Naive thymus-derived CD4-positive, alpha-beta T cell (primary cell): ENCODE data around the gene NETO2. TPM values are rescaled to one million over a fixed set of nuclear protein-coding genes. Genes with fewer than 3 reads are reported as not detected.
"Not testable (repeated sequence)": the region's sequence is repeated elsewhere in the genome, so short reads cannot be mapped to it uniquely, and the experiment has no call there.

Source experiments
- ATAC-seq: fragments of 150-1000 bp; cut with Tn5 transposase; 2 replicates; pipeline ENCODE4 v1.10.0; 2021; ENCODE audit warnings: mild to moderate bottlenecking, moderate library complexity
- CTCF ChIA-PET: fragments of 350-600 bp; sonication (Branson Sonifier 250); formaldehyde crosslinking; loops from one replicate; lab custom pipeline; 2021; ENCODE audit warnings: antibody characterized with exemption; lab: Charles Lee
- POLR2A ChIA-PET: fragments of 350-600 bp; sonication (Branson Sonifier 250); formaldehyde crosslinking; loops from one replicate; lab custom pipeline; 2021; ENCODE audit warnings: antibody characterized with exemption, inconsistent platforms; lab: Charles Lee
- DNase-seq, 9 donors: peaks; one replicate each; pipeline versions ENCODE4 v3.0.0 to v3.0.0-alpha.2; 2020 to 2022; ENCODE audit warnings: mixed read lengths in 1 of 9
- H3K27ac ChIP-seq: one replicate; pipeline ENCODE4 v1.7.0; 2013; ENCODE audit warnings: mild to moderate bottlenecking, low read depth, low read length, moderate library complexity
- H3K27me3 ChIP-seq, 2 donors: one replicate each; pipeline ENCODE4 v1.7.0; 2013; ENCODE audit warnings: low read length in 2 of 2, mild to moderate bottlenecking in 2 of 2, moderate library complexity in 2 of 2; ENCODE audit not compliant: control insufficient read depth in 2 of 2, insufficient read depth in 2 of 2
- H3K36me3 ChIP-seq, 3 experiments: 1 replicate in 2 of 3; 2 replicates in 1 of 3; pipeline ENCODE4 v1.7.0; 2013; ENCODE audit warnings: low read length in 3 of 3, mild to moderate bottlenecking in 3 of 3, moderate library complexity in 1 of 3; ENCODE audit not compliant: insufficient read depth in 3 of 3, control insufficient read depth in 2 of 3
- H3K4me1 ChIP-seq, 2 donors: one replicate each; pipeline ENCODE4 v1.7.0; 2013; ENCODE audit warnings: low read length in 2 of 2, mild to moderate bottlenecking in 2 of 2, moderate library complexity in 1 of 2; ENCODE audit not compliant: control insufficient read depth in 2 of 2, insufficient read depth in 2 of 2
- H3K4me3 ChIP-seq: 2 replicates; pipeline ENCODE4 v1.7.0; 2013; ENCODE audit warnings: mild to moderate bottlenecking, low read length
- H3K9me3 ChIP-seq, 3 experiments: 1 replicate in 2 of 3; 2 replicates in 1 of 3; pipeline ENCODE4 v1.7.0; 2013; ENCODE audit warnings: low read length in 3 of 3; ENCODE audit not compliant: control insufficient read depth in 2 of 3
- H3K27ac Mint-ChIP-seq, 9 donors: one replicate each; pipeline ENCODE4 v1.8.0; 2020 to 2022; ENCODE audit warnings: mixed read lengths in 9 of 9, mild to moderate bottlenecking in 8 of 9, moderate library complexity in 5 of 9, inconsistent platforms in 2 of 9
- H3K27me3 Mint-ChIP-seq, 5 donors: one replicate each; pipeline ENCODE4 v1.8.0; 2021 to 2022; ENCODE audit warnings: mixed read lengths in 5 of 5, mild to moderate bottlenecking in 1 of 5
- H3K36me3 Mint-ChIP-seq, 5 donors: one replicate each; pipeline ENCODE4 v1.8.0; 2020 to 2022; ENCODE audit warnings: mixed read lengths in 5 of 5, mild to moderate bottlenecking in 3 of 5, inconsistent platforms in 1 of 5
- H3K4me1 Mint-ChIP-seq, 7 donors: one replicate each; pipeline ENCODE4 v1.8.0; 2020 to 2022; ENCODE audit warnings: mixed read lengths in 7 of 7, mild to moderate bottlenecking in 3 of 7, inconsistent platforms in 1 of 7
- H3K4me3 Mint-ChIP-seq, 10 donors: one replicate each; pipeline ENCODE4 v1.8.0; 2020 to 2022; ENCODE audit warnings: mild to moderate bottlenecking in 10 of 10, mixed read lengths in 10 of 10, moderate library complexity in 6 of 10, inconsistent platforms in 2 of 10
- H3K9me3 Mint-ChIP-seq, 11 donors: one replicate each; pipeline ENCODE4 v1.8.0; 2020 to 2022; ENCODE audit warnings: mixed read lengths in 11 of 11, mild to moderate bottlenecking in 4 of 11, inconsistent platforms in 1 of 11, moderate library complexity in 1 of 11
- intact Hi-C, 2 donors: fragments of 100-400 bp; cut with micrococcal nuclease; formaldehyde crosslinking; loops; one replicate each; pipeline ENCODE4 v1.15.1; 2023
- polyA plus RNA-seq, 2 donors: library from polyadenylated mRNA; unstranded; fragments of 300-500 nt; fragmentation: Illumina TruSeq; gene quantifications; one replicate each; pipeline ENCODE4 v1.2.3, GENCODE V29; 2021
- total RNA-seq, 6 experiments: library from RNA in 5 of 6; stranded (reverse) in 5 of 6; gene quantifications; 1 replicate in 5 of 6; 2 replicates in 1 of 6; pipeline ENCODE4 v1.2.3 and lab custom pipeline; 2021 to 2026

NETO2 gene
- total and polyA plus RNA-seq, 7 experiments from 2014 or later = 0.25 to 8.1 (median 0.38) TPM; not detected in 1

DNA sequence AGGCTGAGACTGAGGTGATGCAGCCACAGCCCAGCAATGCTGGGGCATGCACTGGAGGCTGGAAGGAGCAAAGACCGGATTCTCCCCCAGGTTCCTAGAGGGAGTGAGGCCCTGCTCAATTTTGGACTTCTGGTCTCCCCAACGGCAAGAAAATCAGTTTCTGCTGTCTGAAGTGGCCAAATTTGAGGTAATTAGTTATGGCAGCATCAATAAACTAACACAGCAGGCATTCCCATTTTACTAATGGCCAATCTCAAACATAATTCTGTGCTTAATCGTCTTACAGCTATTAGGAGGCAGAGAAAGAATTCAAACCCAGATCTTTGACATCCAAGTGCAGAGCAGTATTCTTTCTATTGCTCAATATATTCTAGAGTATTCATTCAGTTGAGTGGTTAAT is 16.2 kb downstream of the NETO2 start:
- DNase-seq = no peak
- no peaks in the 10 kb centered on the region for H3K4me1 ChIP-seq
- H3K27me3 ChIP-seq = no peaks in the 10 kb centered on the region
- no peak overlapping the region for H3K4me3 Mint-ChIP-seq
- peaks cover 0 to 4% (median 0%) of the 10 kb centered on the region in 7 donors for H3K4me1 Mint-ChIP-seq
- H3K9me3 ChIP-seq = no peaks in the 10 kb centered on the region
- no peaks in the 10 kb centered on the region for H3K36me3 ChIP-seq
- ATAC-seq = no peak
- H3K27ac ChIP-seq = no peak overlapping the region
- peaks cover 0 to 20% (median 15%) of the 10 kb centered on the region in 5 donors for H3K27me3 Mint-ChIP-seq
- H3K27ac Mint-ChIP-seq = no peak overlapping the region
- H3K4me3 ChIP-seq = no peak overlapping the region
- H3K9me3 Mint-ChIP-seq = no peaks in the 10 kb centered on the region
- POLR2A ChIA-PET = no interaction called here
- H3K36me3 Mint-ChIP-seq = peaks cover 0 to 8% (median 0%) of the 10 kb centered on the region in 5 donors
- intact Hi-C loops = no loop called here
- CTCF ChIA-PET = interaction anchor here (1.3 kb wide), 1 partner anchor 14 kb away, joined by 5 read pairs; no protein-coding TSS in a partner anchor

DNA sequence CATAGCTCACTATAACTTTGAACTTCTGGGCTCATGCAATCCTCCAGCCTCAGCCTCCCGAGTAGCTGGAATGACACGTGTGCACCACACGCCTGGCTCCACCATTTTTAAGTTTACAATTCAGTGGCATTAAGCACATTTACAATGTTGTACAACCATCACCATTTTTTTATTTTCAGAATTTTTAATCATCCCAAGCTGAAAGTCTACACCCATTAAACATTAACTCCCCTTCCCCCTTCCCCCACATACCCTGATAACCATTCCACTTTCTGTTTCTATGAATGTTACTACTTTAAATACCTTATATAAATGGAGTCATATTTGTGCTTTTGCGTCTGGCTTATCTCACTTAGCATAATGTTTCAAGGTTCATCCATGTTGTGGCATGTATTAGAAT is 18.0 kb downstream of the NETO2 start:
- intact Hi-C loops = no loop called here
- Mint-ChIP-seq H3K4me3 (no peak overlapping the region), H3K27ac (no peak overlapping the region), H3K9me3 (no peaks in the 10 kb centered on the region), H3K4me1 (peaks cover 0 to 4% (median 0%) of the 10 kb centered on the region in 7 donors), H3K27me3 (peaks cover 0 to 24% (median 20%) of the 10 kb centered on the region in 5 donors), H3K36me3 (peaks cover 0 to 8% (median 0%) of the 10 kb centered on the region in 5 donors)
- ChIA-PET CTCF (no interaction called here), POLR2A (no interaction called here)
- Histone ChIP-seq H3K9me3 (no peaks in the 10 kb centered on the region), H3K27me3 (no peaks in the 10 kb centered on the region), H3K4me1 (no peaks in the 10 kb centered on the region), H3K4me3 (no peak overlapping the region), H3K36me3 (no peaks in the 10 kb centered on the region), H3K27ac (no peak overlapping the region)
- DNase-seq (no peak), ATAC-seq (no peak)

DNA sequence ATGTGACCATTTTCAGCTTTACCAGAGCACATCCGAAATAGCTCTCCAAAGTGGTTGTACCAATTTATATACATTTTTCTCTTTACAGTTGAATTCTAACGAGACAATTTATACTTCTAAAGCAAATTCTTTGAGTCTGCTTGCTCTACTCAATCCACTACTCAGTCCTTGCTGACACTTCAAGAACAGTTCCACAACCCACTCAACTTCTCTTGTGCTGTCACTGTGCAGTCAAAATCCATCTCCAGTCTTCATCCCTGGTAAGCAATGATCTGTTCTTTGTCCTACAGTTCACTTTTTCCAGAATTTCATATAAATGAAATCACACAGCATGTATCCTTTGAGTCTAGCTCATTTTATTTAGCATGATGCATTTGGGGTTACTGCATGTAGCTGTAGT is 30.6 kb downstream of the NETO2 start:
- no peak for ATAC-seq
- H3K4me3 Mint-ChIP-seq = no peak overlapping the region
- Histone ChIP-seq H3K27me3 (no peaks in the 10 kb centered on the region), H3K27ac (no peak overlapping the region), H3K9me3 (no peaks in the 10 kb centered on the region), H3K4me3 (no peak overlapping the region), H3K4me1 (no peaks in the 10 kb centered on the region), H3K36me3 (no peaks in the 10 kb centered on the region)
- intact Hi-C loops = no loop called here
- H3K27me3 Mint-ChIP-seq = peaks cover 0 to 7% (median 0%) of the 10 kb centered on the region in 5 donors
- H3K9me3 Mint-ChIP-seq = no peaks in the 10 kb centered on the region
- H3K27ac Mint-ChIP-seq = no peak overlapping the region
- H3K4me1 Mint-ChIP-seq = peaks cover 0 to 11% (median 0%) of the 10 kb centered on the region in 7 donors
- CTCF ChIA-PET = no interaction called here
- no peak for DNase-seq
- H3K36me3 Mint-ChIP-seq = no peaks in the 10 kb centered on the region
- POLR2A ChIA-PET = no interaction called here

DNA sequence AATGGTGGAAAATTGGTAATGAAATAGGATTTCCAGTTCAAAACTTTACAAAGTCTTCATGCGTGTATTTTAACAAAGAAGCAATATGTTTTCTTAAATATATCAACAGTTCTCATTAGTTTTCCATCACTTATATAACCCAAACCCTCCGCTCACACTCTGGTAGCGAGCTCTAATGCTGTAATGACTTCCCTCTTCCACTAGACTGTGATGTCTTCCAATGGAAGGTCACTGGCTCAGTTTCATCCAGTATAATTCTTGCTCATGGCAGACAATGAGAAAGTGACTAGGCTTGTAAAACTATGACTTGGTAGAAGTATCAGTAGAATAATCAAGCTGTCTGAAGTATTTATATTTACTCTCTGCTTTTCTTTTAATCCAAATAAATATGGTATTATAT is 32.8 kb downstream of the NETO2 start:
- Histone ChIP-seq H3K27ac (no peak overlapping the region), H3K4me3 (no peak overlapping the region), H3K9me3 (no peaks in the 10 kb centered on the region), H3K27me3 (no peaks in the 10 kb centered on the region), H3K36me3 (no peaks in the 10 kb centered on the region), H3K4me1 (no peaks in the 10 kb centered on the region)
- ChIA-PET POLR2A (no interaction called here), CTCF (no interaction called here)
- Mint-ChIP-seq H3K27me3 (no peaks in the 10 kb centered on the region), H3K4me1 (peaks cover 0 to 11% (median 0%) of the 10 kb centered on the region in 7 donors), H3K27ac (no peak overlapping the region), H3K4me3 (no peak overlapping the region), H3K9me3 (no peaks in the 10 kb centered on the region), H3K36me3 (no peaks in the 10 kb centered on the region)
- intact Hi-C loops = no loop called here
- ATAC-seq = no peak
- DNase-seq = no peak

DNA sequence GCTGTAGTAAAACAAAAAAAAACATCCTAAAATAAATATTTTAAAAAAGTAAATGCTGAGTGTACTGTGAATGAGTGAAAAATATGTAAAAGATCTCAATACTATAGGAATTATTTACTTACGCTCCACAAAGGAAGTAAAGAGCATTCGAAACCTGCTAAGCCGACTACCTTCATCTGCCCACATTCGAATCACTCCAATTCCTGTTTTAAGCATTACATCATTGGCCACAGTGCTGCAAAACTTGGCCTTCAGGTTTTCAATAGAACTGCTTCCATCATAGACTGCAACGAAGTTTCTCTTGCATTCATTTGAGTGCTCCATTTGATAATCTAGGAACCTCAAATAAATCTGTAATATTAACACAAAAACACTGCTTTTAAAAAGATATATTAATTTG is 34.4 kb downstream of the NETO2 start:
- ATAC-seq (no peak), DNase-seq (no peak)
- Histone ChIP-seq H3K4me3 (no peak overlapping the region), H3K27me3 (no peaks in the 10 kb centered on the region), H3K9me3 (no peaks in the 10 kb centered on the region), H3K4me1 (no peaks in the 10 kb centered on the region), H3K27ac (no peak overlapping the region), H3K36me3 (no peaks in the 10 kb centered on the region)
- Mint-ChIP-seq H3K36me3 (no peaks in the 10 kb centered on the region), H3K27me3 (no peaks in the 10 kb centered on the region), H3K9me3 (no peaks in the 10 kb centered on the region), H3K27ac (no peak overlapping the region), H3K4me3 (no peak overlapping the region), H3K4me1 (peaks cover 0 to 5% (median 0%) of the 10 kb centered on the region in 7 donors)
- intact Hi-C loops = no loop called here
- ChIA-PET CTCF (no interaction called here), POLR2A (interaction anchor here (0.7 kb wide), 1 partner anchor 16 kb away, joined by 3 read pairs; no protein-coding TSS in a partner anchor)

DNA sequence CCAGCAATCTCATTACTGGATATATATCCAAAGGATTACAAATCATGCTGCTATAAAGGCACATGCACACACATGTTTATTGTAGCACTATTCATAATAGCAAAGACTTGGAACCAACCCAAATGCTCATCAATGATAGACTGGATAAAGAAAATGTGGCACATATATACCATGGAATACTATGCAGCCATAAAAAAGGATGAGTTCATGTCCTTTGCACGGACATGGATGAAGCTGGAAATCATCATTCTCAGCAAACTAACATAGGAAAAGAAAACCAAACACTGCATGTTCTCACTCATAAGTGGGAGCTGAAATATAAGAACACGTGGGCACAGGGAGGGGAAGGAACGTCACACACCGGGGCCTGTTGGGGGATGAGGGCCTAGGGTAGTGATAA is 40.8 kb downstream of the NETO2 start:
- ATAC-seq, CTCF ChIA-PET, H3K27ac Mint-ChIP-seq, H3K4me3 Mint-ChIP-seq, DNase-seq, H3K4me1 ChIP-seq, POLR2A ChIA-PET, H3K27me3 ChIP-seq, H3K36me3 ChIP-seq, intact Hi-C loops, H3K4me1 Mint-ChIP-seq, H3K27ac ChIP-seq, H3K9me3 ChIP-seq, H3K4me3 ChIP-seq: not testable (repeated sequence)
- H3K27me3 Mint-ChIP-seq = peaks cover 0 to 19% (median 6%) of the 10 kb centered on the region in 5 donors
- peaks cover 0 to 32% (median 0%) of the 10 kb centered on the region in 5 donors for H3K36me3 Mint-ChIP-seq
- peaks cover 0 to 17% (median 0%) of the 10 kb centered on the region in 11 donors for H3K9me3 Mint-ChIP-seq

DNA sequence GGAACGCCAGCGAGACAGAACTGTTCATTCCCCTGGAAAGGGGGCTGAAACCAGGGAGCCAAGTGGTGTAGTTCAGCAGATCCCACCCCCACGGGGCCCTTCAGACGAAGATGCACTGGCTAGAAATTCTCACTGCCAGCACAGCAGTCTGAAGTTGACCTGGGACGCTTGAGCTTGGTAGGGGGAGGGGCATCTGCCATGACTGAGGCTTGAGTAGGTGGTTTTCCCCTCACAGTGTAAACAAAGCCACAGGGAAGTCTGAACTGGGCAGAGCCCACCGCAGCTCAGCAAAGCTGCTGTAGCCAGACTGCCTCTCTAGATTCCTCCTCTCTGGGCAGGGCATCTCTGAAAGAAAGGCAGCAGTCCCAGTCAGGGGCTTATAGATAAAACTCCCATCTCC is 46.6 kb downstream of the NETO2 start:
- H3K27ac Mint-ChIP-seq, DNase-seq, POLR2A ChIA-PET, H3K27me3 ChIP-seq, H3K27ac ChIP-seq, H3K9me3 ChIP-seq, H3K4me3 Mint-ChIP-seq, ATAC-seq, H3K4me3 ChIP-seq, H3K4me1 Mint-ChIP-seq, intact Hi-C loops, H3K4me1 ChIP-seq, H3K36me3 ChIP-seq, CTCF ChIA-PET: not testable (repeated sequence)
- H3K36me3 Mint-ChIP-seq = peaks cover 0 to 24% (median 0%) of the 10 kb centered on the region in 5 donors
- H3K27me3 Mint-ChIP-seq = peaks cover 0 to 36% (median 10%) of the 10 kb centered on the region in 5 donors
- H3K9me3 Mint-ChIP-seq = peaks cover 0 to 15% (median 0%) of the 10 kb centered on the region in 11 donors
